GM18508 (cell line): ENCODE results near the gene TUG1.

Experiments
- ATAC-seq: cut with Tn5 transposase; IDR thresholded peaks from one replicate; pipeline ENCODE4 v1.9.1; 2021; ENCODE audit warnings: moderate number of reproducible peaks; ENCODE audit not compliant: insufficient read depth, unreplicated experiment

TUG1 gene

GRCh38 chr22:30947173-30947815 is 21.8 kb upstream of the TUG1 start:
- ATAC-seq, result no peak

- no peak for ATAC-seq
These were observed 21.1 kb upstream of the TUG1 start for GRCh38 chr22:30947816-30948454.

GRCh38 chr22:30948930-30949342 is 20.1 kb upstream of the TUG1 start:
- no peak for ATAC-seq

GRCh38 chr22:30949934-30950660 is 19.0 kb upstream of the TUG1 start:
- ATAC-seq, result no peak

GRCh38 chr22:30953206-30953605 is 15.9 kb upstream of the TUG1 start:
- no peak for ATAC-seq

- no peak for ATAC-seq
These were observed 13.9 kb upstream of the TUG1 start for GRCh38 chr22:30955153-30955552.

GRCh38 chr22:30964858-30965257 is 4.2 kb upstream of the TUG1 start:
- ATAC-seq, result no peak

GRCh38 chr22:30968015-30968923 is 796 bp upstream of the TUG1 start, which contains the start of gene MORC2:
TSS of gene MORC2 (minus strand) at chr22:30968774. CDS start at chr22:30967889, 885 bp downstream.
- no peak for ATAC-seq

- peak; percentile 15 for ATAC-seq
These were observed 679 bp downstream of the TUG1 start for GRCh38 chr22:30969532-30970355.

GRCh38 chr22:30970356-30970746 is 1.3 kb downstream of the TUG1 start:
- no peak for ATAC-seq

GRCh38 chr22:30978304-30978962 is 9.4 kb downstream of the TUG1 start:
- ATAC-seq, result no peak

- no peak for ATAC-seq
These were observed 10.9 kb downstream of the TUG1 start for GRCh38 chr22:30979932-30980331.

- ATAC-seq, result no peak
These were observed 13.4 kb downstream of the TUG1 start for GRCh38 chr22:30982512-30982911.

- ATAC-seq, result no peak
These were observed 15.3 kb downstream of the TUG1 start for GRCh38 chr22:30984317-30984716.

GRCh38 chr22:30985561-30986208 is 16.6 kb downstream of the TUG1 start:
- ATAC-seq, result no peak

GRCh38 chr22:30989474-30989873 is 20.4 kb downstream of the TUG1 start:
- ATAC-seq, result no peak

- ATAC-seq, result no peak
These were observed 21.6 kb downstream of the TUG1 start for GRCh38 chr22:30990690-30991089.

- ATAC-seq, result no peak
These were observed 23.5 kb downstream of the TUG1 start for GRCh38 chr22:30992565-30992964.

GRCh38 chr22:30994960-30995359 is 25.9 kb downstream of the TUG1 start:
- ATAC-seq, result no peak
